ENCODE results near the gene MTUS2.

MTUS2 gene

GRCh38 chr13:29508130-29508875 lies 688.2 kb downstream of the MTUS2 start:
- DNase-seq (ENCODE audit: low spot score), result peak; percentile 75

DNA sequence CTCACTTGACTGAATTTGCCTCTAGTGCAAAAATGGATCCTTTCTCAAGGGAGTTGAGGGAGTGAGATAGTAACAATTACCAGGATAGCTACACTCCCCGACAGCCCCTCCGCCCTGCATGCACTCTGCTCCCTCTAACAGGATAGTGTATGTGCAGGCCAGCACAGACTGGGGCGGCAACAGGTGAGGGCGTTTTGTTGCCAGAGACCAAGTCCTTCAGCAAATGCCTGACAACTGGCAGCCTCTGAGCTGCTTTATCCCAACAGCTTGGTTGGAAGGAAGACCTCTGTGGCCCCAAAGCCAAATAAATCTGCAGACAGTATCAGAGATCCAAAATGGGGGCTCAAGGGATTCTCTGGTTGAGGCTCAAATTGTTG lies 688.7 kb downstream of the MTUS2 start:
- DNase-seq (ENCODE audit: low spot score), result no peak

GRCh38 chr13:29509999-29510589 lies 690.0 kb downstream of the MTUS2 start:
- DNase-seq (ENCODE audit: low spot score), result no peak

- DNase-seq (ENCODE audit: low spot score), result no peak
Observed at GRCh38 chr13:29510651-29511084, 690.5 kb downstream of the MTUS2 start.

GRCh38 chr13:29511106-29511796 lies 691.1 kb downstream of the MTUS2 start:
- DNase-seq (ENCODE audit: low spot score), result no peak

- DNase-seq (ENCODE audit: low spot score), result no peak
Observed at GRCh38 chr13:29511980-29512379, 691.8 kb downstream of the MTUS2 start.

GRCh38 chr13:29513002-29513980 lies 693.2 kb downstream of the MTUS2 start:
- DNase-seq (ENCODE audit: low spot score), result no peak

- DNase-seq (ENCODE audit: low spot score), result no peak
Observed at GRCh38 chr13:29513981-29514719, 694.0 kb downstream of the MTUS2 start.

GRCh38 chr13:29514720-29515310 lies 694.7 kb downstream of the MTUS2 start:
- no peak for DNase-seq (ENCODE audit: low spot score)

GRCh38 chr13:29515372-29515771 lies 695.2 kb downstream of the MTUS2 start:
- DNase-seq (ENCODE audit: low spot score), result no peak

DNA sequence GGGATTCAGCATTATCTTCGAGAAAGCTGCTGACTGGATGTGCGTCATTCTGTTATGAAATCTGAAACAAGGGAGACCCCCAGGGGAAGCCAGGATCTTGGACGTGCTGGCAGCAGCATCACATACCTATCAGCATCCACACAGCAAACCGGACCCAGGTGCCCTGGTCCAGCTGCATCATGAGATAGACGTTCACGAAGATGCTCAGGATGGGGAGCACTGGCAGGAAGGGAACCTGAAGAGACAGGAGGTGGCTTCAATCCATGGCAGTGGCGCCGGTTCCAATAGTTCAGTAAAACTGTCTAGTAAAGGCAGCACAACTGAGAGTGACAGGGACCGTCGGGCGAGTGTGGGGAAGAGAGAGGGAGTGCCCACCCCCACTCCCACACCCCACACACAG lies 695.9 kb downstream of the MTUS2 start:
- DNase-seq (ENCODE audit: low spot score), result no peak

DNA sequence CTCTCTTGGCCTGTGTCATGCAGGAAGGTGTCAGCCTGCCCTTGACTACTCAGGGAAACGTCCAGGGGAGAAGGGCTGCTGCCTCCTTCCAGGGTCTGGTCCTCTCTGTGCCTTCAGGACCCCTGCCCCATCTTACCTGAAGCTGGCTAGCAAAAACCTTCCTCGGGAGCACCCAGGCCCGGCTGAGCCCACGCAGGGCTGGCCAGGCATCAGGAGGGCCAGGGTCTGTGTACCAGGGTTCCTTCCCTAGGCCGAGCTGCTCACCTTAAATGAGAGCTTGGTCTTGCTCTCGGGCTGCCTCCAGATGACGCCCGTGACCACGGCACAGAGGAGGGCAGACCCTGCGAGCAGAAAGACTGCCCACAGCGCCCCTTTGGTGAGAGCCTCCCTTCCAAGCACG lies 696.7 kb downstream of the MTUS2 start:
- no peak for DNase-seq (ENCODE audit: low spot score)

- DNase-seq (ENCODE audit: low spot score), result no peak
Observed at GRCh38 chr13:29519921-29520320, 699.8 kb downstream of the MTUS2 start.

DNA sequence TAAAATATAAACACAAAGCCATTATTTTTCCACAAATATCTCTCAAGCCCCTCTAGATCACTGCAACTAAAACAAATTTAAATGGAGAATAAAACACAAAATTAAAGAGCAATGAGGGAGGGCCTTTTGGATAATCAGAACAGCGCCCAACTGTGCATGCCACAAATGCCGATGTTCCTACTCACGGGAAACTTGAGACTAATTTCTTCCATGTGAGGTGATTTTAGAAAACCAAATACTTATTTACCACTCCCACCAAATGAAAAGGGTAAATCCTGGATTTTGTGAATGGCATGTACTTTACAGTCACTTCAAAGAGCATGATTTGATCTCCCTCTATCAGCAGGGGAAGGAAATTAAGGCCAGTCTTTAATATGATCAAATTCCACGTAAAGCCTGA lies 700.5 kb downstream of the MTUS2 start:
- no peak for DNase-seq (ENCODE audit: low spot score)

DNA sequence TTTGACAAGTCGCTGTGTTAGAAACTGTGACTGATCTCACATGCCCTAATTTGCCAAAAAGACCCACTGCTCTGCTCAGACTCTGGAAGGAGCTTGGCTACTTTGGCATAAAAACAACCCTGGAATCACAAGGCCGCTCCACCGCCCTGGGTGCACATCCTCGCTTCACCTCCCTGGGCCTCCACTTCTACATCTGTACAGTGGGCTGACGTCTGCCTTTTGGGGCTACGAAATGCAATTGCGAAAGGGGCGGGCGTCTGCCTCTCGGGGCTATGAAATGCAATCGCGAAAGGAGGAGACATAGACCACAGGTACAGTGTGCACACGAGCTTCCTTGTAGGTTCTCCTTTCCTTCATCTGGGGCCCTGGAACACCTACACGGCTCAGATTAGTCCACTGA lies 701.2 kb downstream of the MTUS2 start:
- DNase-seq (ENCODE audit: low spot score), result no peak

- DNase-seq (ENCODE audit: low spot score), result no peak
Observed at GRCh38 chr13:29522044-29522685, 702.0 kb downstream of the MTUS2 start.

GRCh38 chr13:29523199-29523961 lies 703.2 kb downstream of the MTUS2 start:
- DNase-seq (ENCODE audit: low spot score), result no peak

DNA sequence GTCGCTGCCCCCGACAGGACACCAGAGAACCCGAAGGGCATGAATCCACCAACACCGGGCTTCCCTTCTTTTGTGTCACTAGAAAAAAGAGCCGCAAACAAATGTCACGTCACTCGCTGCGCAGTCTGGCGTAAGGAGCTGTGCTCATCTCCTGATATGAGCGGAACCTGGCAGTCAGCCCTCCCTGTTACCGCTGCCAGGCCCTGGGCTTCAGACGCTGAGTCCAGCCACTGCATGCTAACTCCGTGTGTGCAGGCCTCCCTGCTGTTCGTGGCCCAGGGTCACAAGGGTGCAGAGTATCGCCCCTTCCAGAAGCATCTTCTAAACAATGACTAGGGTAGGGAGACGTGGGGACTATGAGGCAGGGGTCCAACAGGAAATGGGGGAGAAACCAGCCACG lies 704.0 kb downstream of the MTUS2 start:
- DNase-seq (ENCODE audit: low spot score), result no peak

- DNase-seq (ENCODE audit: low spot score), result no peak
Observed at GRCh38 chr13:29524641-29525040, 704.5 kb downstream of the MTUS2 start.

GRCh38 chr13:29525757-29526156 lies 705.6 kb downstream of the MTUS2 start:
- no peak for DNase-seq (ENCODE audit: low spot score)
